Measurements from ENCODE around the gene ODAD3.
A peak's percentile ranks its signal among the peaks of the same experiment; 100 is the strongest.
"Not testable (repeated sequence)": the region's sequence is repeated elsewhere in the genome, so short reads cannot be mapped to it uniquely, and the experiment has no call there.

ODAD3 gene

GRCh38 chr19:11434703-11435056 is 241 bp downstream of the ODAD3 start:
- no peak for DNase-seq

DNA sequence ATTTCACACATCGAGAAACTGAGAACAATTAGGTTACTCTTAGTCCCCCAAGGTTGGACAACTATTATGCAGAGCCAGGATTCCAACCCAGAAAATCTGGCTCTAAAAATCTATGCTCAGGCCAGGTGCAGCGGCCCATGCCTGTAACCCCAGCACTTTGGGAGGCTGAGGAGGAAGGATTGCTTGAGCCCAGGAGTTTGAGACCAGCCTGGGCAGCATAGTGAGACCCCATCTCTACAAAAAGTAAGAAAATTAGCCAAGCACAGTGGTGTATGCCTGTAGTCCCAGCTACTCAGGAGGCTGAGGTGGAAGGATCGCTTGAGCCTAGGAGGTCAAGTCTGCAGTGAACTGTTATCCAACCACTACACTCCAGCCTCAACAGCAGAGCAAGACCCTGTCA is 1.4 kb downstream of the ODAD3 start:
- not testable (repeated sequence) for DNase-seq

DNA sequence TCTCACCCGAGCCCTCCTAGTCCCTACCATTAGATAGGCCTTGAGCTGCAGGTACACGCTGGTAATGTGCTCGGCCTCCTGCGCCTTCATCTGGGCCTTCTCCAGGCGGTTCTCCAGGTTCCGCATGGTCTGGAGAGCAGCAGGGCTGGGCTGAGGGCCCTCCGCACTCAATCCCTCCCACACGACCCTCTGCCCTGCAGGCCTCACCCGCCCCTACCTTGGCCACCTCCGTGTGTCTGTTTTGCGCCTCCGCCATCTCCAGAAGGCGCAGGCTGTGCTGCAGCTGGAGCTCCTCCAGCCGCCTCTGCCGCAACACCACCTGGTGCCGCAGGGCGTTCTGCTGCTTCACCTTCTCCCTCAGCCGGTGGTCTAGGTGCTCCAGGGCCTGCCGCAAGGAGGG is 8.3 kb downstream of the ODAD3 start:
- DNase-seq, result no peak

- DNase-seq, result no peak
Observed at GRCh38 chr19:11425719-11426457, 9.0 kb downstream of the ODAD3 start.

DNA sequence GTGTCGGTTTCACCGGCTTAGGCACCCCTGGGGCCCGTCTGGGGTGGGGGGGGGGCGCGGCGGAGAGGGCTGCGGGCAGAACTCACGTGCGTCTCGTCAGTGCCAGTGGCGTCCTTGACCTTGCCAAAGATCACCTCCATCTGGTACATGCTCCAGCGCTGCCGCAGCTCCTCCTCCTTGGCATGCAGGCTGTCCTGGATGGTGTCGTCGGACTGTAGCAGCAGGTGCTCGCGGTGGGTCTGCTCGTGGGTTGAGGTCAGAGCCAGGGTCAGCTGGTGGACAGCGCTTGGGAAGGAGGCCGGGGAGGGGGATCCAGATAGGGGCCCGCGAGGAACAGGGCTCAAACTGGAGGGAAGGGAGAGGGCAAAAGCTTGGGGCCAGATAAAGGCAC is 11.1 kb downstream of the ODAD3 start:
- no peak for DNase-seq

DNA sequence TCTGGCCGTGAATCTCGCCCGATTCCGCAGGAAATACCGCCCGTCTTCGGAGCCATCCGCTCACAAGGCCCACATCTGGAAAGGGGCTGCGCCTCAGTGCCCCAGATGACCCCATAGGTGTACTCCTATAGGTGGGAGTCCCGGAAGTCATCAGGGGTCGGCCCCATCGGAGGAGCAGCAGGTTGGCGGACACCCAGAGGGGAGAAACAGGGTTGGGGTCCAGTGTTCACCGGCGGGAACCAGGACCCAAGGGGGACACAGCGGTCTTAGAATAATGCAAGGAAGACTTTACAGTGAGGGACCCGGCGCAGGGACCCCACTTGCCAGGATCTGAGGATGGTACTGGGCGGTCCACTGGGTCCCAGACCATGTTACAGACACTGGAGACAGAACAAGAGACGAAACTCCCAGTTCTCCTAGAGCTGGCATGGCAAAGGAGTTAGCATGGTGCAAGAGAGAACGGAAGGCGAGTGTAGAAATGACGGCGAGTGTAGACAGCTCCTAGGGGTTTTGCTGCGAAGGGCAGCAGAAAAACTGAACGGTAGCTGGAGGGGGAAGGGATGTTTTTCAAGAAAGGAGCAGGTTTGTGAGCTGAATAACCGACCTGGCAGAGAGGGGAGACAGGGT is 11.6 kb downstream of the ODAD3 start:
- no peak for DNase-seq

- no peak for DNase-seq
Observed at GRCh38 chr19:11422163-11423065, 12.5 kb downstream of the ODAD3 start.

DNA sequence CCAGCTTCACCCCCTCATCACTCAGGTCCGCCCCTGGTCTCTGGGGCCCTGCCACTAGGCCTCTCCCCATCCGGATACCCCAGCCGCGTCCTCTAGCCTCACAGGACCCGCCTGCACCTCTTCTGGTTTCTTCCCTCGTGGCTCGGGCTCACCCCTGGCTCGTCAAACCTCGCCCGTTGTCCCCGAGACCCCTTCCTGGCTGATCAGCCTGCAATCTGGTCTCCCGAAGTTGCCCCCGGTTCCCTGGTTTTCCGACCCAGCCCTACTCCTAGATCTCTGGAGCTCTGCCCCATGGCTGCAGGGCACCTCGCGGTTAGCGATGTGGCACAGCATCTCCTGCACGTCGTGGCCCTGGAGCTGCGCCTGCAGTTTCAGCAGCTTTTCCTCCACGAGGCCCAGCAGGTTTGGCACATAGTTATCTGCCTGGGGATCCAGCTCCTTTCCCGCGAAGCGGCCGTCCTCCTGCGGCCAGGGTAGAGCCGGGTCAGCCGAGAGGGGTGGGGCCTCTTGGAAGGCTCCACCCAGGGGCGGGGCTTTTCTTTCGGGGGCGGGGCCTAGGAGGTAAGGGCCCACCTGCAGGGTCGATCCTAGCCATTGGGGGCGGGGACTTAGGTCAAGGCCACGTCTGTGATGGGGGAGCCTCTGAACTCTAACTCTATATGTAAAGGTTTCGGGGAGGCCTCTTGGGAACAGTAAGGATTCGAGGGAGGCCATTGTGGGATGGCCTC is 13.4 kb downstream of the ODAD3 start:
- no peak for DNase-seq

DNA sequence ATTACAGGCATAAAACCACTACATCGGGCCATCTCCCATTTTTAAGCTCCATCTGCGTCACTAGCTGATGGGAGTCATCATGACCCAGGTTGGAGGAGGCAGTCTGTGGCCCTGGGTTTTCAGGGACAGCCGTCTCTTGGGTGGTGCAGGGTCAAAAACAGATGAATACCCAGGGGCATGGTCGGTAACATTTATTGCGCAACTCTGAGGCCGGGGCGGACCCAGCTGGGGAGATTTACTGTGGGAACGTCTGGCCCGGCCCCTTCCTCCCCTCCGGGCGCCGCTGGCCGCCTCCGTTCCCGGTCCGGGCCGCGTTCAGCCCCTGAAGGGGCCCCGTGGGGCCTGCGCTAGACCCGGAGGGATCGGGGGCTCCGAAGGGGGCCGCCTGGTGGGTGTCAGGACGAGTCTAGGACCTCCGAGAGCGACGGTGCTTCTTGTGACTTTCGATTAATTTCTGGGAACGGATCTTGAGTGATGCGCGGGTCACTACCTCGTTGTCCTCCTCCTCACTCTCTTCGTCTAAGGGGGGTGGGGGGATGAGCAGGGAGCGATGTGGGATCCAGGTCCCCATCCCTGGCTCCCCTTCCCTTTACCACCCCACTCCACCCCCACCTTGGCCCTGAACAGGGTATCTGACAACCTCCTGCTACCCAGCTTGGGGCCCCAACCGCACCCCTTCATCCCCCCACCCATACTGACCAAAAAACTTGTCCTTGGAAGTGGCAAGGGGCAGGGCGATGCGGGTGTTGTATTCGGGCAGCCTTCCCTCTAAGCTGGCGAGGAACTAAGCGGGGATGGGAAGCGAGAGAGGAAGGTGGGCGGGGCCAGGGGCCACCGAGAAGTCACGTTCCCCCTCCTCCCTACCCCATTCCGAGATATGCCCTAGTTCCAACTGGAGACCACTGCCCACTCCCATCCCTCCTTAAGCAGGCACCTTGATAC is 14.2 kb downstream of the ODAD3 start:
- DNase-seq, result no peak

DNA sequence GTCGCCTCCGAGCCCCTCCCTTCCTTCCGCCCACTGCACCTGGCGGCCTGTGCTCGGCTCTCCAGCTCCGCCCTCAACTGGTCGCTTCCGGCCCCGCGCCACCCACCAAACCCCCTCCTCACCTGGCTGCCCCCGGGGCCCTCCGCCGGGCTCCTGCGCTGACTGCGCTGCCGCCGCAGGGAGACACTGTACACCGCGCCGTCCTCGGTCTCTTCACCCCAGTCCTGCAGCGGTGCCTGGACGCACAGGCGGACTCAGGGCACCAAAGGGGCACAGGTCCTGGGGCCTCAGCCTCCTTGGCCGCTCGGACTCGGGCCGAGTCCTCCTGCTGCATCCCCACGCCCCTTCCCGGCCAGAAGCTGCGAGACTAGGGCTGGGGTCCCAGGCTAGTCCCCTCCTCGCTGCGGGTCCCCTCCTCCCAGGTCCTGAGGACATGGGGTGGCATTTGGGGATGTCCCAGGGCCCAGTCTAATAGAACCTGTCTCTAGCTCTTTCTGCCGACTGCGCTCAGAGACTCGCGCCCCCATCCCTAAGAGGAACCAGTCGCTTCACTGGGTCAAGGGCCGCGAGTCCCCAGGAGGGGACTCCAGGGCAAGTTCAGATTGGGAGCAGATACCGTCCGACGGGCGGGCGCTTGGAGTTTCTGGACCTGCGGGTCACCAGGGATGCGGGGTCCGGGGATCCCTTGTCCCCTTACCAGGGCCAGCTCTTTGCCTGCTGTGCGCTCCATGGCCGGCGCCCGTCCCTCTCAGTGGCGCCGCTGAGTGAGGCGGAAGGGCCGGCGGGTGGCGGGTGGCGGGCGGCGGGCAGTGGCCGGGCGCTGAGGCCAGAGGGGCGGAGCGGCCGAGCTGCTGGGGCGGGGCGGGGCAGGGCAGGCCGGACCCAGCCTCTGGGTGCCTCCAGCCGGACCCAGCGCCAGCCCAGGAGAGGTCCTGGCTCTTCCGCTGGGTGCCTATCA is 16.1 kb downstream of the ODAD3 start, which contains the start of gene RGL3:
Gene RGL3 (minus strand): TSS at position 766 of the 958 bp plus-strand sequence. CDS start 36 bp downstream, at position 730.
- DNase-seq, result peak; percentile 51

DNA sequence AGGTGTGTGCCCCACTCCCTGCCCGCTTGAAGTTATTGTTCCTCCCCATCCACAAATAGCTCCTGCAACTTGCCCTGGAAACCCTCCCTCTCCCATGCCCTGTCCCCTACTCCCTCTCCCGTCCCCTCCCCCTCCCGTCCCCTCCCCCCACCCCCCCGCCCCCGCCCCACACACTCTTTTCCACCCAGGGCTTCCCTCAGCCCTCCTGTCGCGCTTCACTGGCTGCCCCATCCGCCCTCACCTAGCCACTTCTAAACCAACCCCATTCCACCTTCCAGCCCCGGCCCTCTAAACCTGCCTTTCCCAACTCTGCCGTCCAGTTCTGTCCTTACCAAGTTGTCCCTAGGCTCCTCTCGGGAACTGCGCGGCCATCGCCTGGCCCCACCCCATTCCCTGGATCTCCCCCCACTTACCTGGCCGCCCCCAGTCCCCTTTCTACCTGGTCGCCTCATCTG is 16.8 kb downstream of the ODAD3 start:
- no peak for DNase-seq

GRCh38 chr19:11416346-11417052 is 18.4 kb downstream of the ODAD3 start:
- DNase-seq, result no peak

DNA sequence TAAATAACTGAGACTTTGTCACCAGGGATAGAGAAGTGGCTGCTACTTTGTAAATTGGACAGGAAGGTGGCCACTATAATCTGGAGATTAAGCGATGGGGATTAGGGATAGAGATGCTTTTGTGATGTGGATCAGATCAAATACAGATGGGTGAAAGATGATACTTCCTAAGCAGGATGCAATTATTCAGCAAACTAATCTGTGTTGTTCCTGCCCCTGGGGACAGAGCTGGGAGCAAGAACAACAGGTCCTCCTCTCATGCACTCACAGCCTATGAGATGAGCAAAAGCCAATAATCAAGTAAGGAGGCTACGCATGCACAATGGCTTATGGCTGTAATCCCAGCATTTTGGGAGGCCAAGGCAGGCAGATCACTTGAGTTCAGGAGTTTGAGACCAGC is 20.4 kb downstream of the ODAD3 start:
- no peak for DNase-seq

GRCh38 chr19:11410682-11411081 is 24.2 kb downstream of the ODAD3 start:
- no peak for DNase-seq

DNA sequence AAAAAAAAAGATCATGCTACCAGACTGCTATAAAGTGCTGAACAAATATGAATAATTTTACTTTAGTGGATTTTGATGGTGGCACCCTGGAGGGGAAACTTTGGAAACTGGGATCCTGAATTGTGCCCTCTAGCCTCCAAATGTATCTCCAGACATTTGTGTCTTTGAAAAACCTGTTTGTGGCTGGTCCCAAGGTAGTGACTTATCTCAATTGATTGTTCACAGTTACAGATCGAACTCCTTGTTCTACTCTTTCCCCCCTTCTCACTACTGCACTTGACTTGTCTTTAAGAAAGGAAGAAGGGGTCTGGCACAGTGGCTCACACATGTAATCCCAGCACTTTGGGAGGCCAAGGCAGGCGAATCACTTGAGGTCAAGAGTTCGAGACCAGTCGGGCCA is 26.3 kb downstream of the ODAD3 start:
- DNase-seq, result no peak

DNA sequence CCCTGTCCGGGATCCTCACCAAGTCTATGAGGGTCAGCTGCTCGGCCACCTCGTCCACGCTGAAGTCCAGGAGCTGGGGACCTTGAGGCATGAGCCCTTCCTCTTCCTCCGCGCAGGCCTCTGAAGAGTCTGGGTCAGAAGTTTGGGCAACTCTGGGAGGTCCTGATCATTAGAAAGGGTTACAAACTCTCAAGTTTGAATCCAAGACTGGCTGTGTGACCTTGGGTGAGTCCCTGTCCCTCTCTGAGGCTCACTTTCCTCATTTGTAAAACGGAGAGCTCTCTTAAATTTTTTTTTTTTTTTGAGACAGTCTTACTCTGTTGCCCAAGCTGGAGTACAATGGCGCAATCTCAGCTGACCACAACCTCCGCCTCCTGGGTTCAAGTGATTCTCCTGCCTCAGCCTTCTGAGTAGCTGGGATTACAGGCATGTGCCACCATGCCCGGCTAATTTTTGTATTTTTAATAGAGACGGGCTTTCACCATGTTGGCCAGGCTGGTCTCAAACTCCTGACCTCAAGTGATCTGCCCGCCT is 28.2 kb downstream of the ODAD3 start:
- DNase-seq, result not testable (repeated sequence)

DNA sequence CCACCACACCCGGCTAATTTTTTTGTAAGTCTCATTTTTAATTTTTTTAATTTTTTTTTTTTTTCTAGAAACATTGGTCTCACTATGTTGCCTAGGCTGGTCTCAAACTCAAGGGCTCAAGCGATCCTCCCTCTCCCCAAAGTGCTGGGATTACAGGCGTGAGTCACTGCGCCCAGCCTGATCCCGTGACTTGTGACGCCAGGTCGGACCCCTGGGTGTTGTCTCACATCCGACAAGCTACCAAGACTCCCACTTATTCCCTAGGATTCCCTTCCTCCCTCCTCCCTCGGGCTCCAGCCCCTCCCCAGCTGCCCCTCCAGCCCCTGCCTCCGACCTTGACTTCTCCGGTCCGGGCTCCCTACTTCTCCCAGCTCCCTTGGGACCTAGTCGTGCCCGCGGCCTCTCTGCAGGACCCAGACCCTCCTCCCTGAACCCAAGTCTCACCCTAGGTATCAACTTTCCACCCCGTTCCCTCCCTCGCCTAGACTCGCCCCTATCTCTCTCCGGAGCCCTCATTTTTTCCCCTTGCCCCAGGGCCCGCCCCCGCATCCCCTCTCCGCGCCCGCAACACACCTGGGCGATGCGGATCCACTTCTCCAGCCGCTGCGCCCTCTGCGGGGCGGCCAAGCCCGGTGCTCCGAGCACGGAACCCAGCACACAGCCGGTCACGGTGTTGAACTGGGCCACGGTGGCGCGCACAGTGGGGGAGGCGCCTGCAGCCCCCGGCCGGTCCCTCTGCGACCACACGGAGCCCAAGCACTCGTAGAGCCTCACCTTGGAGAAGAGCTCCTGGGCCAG is 28.9 kb downstream of the ODAD3 start:
- no peak for DNase-seq

- no peak for DNase-seq
Observed at GRCh38 chr19:11404588-11405222, 30.2 kb downstream of the ODAD3 start.
